ENCODE data around the gene PLXNB1.

Gene PLXNB1, protein sequence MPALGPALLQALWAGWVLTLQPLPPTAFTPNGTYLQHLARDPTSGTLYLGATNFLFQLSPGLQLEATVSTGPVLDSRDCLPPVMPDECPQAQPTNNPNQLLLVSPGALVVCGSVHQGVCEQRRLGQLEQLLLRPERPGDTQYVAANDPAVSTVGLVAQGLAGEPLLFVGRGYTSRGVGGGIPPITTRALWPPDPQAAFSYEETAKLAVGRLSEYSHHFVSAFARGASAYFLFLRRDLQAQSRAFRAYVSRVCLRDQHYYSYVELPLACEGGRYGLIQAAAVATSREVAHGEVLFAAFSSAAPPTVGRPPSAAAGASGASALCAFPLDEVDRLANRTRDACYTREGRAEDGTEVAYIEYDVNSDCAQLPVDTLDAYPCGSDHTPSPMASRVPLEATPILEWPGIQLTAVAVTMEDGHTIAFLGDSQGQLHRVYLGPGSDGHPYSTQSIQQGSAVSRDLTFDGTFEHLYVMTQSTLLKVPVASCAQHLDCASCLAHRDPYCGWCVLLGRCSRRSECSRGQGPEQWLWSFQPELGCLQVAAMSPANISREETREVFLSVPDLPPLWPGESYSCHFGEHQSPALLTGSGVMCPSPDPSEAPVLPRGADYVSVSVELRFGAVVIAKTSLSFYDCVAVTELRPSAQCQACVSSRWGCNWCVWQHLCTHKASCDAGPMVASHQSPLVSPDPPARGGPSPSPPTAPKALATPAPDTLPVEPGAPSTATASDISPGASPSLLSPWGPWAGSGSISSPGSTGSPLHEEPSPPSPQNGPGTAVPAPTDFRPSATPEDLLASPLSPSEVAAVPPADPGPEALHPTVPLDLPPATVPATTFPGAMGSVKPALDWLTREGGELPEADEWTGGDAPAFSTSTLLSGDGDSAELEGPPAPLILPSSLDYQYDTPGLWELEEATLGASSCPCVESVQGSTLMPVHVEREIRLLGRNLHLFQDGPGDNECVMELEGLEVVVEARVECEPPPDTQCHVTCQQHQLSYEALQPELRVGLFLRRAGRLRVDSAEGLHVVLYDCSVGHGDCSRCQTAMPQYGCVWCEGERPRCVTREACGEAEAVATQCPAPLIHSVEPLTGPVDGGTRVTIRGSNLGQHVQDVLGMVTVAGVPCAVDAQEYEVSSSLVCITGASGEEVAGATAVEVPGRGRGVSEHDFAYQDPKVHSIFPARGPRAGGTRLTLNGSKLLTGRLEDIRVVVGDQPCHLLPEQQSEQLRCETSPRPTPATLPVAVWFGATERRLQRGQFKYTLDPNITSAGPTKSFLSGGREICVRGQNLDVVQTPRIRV (N-terminal part only)

GRCh38 chr3:48429960-48430707, at the start of gene PLXNB1:
TSS of gene PLXNB1 (minus strand) at chr3:48430086. CDS start at chr3:48424611, 5,475 bp downstream.
- TF ChIP-seq, protein P1, sequence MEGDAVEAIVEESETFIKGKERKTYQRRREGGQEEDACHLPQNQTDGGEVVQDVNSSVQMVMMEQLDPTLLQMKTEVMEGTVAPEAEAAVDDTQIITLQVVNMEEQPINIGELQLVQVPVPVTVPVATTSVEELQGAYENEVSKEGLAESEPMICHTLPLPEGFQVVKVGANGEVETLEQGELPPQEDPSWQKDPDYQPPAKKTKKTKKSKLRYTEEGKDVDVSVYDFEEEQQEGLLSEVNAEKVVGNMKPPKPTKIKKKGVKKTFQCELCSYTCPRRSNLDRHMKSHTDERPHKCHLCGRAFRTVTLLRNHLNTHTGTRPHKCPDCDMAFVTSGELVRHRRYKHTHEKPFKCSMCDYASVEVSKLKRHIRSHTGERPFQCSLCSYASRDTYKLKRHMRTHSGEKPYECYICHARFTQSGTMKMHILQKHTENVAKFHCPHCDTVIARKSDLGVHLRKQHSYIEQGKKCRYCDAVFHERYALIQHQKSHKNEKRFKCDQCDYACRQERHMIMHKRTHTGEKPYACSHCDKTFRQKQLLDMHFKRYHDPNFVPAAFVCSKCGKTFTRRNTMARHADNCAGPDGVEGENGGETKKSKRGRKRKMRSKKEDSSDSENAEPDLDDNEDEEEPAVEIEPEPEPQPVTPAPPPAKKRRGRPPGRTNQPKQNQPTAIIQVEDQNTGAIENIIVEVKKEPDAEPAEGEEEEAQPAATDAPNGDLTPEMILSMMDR (IDR thresholded peaks at IDR 0.05; ENCODE audit: borderline replicate concordance, insufficient read depth, low read depth, low read length), result no peak

GRCh38 chr3:48478626-48479555, 49.0 kb upstream of the PLXNB1 start:
- peak overlapping the region; percentile 11 for H3K4me3 ChIP-seq (ENCODE audit: low read depth, low read length)
- TF ChIP-seq, protein P1 (IDR thresholded peaks at IDR 0.05; ENCODE audit: borderline replicate concordance, insufficient read depth, low read depth, low read length), result no peak

More at GRCh38 chr3:48429960-48430707, at the start of gene PLXNB1:
- peak within 1 kb of the TSS; percentile 75 for H3K4me3 ChIP-seq (ENCODE audit: low read depth, low read length)

DNA sequence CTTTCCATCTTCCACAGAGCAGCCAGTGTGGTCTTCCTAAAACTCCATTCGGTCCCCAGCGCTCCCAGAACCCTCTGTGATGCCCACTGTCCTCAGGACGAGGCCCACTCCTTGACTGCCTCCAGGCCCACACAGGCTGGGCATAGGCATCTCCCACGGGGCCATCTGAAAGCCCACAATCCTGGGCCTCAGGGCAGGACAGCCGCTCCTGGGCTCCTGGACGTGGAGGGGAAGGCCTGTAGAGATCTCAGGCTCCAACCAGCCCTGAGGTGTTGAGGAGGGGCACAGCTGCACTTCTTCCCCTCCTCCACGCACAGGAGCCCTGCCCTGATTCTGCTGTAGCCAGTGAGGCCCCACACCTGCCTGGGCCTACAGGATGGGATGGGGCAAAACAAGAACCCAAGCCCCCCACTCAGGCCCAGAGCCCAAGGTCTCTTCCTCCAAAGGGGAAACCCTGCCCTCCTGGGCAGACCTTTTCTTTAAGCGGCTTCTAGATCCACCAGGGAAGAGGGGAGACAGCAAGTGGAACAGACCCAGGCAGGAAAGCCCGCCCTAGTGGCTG, 48.2 kb upstream of the PLXNB1 start:
- no peak overlapping the region for H3K4me3 ChIP-seq (ENCODE audit: low read depth, low read length)
- TF ChIP-seq, protein P1 (IDR thresholded peaks at IDR 0.05; ENCODE audit: borderline replicate concordance, insufficient read depth, low read depth, low read length), result no peak

- H3K4me3 ChIP-seq (ENCODE audit: low read depth, low read length), result no peak overlapping the region
- TF ChIP-seq, protein P1 (IDR thresholded peaks at IDR 0.05; ENCODE audit: borderline replicate concordance, insufficient read depth, low read depth, low read length), result no peak
These were observed 46.7 kb upstream of the PLXNB1 start for GRCh38 chr3:48476426-48477053.

GRCh38 chr3:48475188-48475587, 45.3 kb upstream of the PLXNB1 start:
- TF ChIP-seq, protein P1 (IDR thresholded peaks at IDR 0.05; ENCODE audit: borderline replicate concordance, insufficient read depth, low read depth, low read length), result no peak
- no peak overlapping the region for H3K4me3 ChIP-seq (ENCODE audit: low read depth, low read length)
